GM12864 (cell line): ENCODE measurements around the gene MBD3L3.
"Not testable (repeated sequence)": the region's sequence is repeated elsewhere in the genome, so short reads cannot be mapped to it uniquely, and the experiment has no call there.

Experiments used
- DNase-seq: peaks from one replicate; pipeline ENCODE4 v3.0.0-alpha.2; 2011; ENCODE audit warnings: low read depth
- H3K4me3 ChIP-seq: 2 replicates; pipeline ENCODE4 v1.5.1; 2011; ENCODE audit warnings: mild to moderate bottlenecking, low read depth, low read length, control low read depth
- TF ChIP-seq, protein P1 (sequence below): IDR thresholded peaks from 2 replicates; pipeline ENCODE4 v1.5.1; 2011; ENCODE audit warnings: low read depth, mild to moderate bottlenecking, moderate library complexity, low read length, control low read depth, inconsistent platforms; ENCODE audit errors: missing control alignments

The MBD3L3 gene

DNA sequence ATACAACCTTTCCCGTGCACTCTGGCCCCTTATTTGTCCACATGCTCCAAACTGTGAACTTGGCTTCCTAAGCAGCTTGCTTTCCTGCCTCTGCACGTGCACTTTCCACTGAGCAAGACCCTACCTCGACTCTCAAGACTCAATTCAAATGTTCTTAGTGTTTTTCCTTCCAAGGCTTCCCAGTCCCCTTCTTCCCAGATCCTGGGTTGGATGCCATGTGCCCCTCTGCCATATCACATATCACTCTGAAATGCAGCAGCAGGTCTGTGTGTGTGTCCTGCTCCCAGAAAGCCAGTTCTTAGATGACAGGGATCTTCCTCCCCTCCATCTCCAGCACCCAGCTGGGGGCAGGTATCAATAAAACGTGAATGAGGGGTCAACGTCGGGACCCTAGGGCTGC is 14.1 kb upstream of the MBD3L3 start:
- H3K4me3 ChIP-seq: no peak overlapping the region
- TF ChIP-seq, protein P1, sequence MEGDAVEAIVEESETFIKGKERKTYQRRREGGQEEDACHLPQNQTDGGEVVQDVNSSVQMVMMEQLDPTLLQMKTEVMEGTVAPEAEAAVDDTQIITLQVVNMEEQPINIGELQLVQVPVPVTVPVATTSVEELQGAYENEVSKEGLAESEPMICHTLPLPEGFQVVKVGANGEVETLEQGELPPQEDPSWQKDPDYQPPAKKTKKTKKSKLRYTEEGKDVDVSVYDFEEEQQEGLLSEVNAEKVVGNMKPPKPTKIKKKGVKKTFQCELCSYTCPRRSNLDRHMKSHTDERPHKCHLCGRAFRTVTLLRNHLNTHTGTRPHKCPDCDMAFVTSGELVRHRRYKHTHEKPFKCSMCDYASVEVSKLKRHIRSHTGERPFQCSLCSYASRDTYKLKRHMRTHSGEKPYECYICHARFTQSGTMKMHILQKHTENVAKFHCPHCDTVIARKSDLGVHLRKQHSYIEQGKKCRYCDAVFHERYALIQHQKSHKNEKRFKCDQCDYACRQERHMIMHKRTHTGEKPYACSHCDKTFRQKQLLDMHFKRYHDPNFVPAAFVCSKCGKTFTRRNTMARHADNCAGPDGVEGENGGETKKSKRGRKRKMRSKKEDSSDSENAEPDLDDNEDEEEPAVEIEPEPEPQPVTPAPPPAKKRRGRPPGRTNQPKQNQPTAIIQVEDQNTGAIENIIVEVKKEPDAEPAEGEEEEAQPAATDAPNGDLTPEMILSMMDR: no peak
- no peak for DNase-seq

DNA sequence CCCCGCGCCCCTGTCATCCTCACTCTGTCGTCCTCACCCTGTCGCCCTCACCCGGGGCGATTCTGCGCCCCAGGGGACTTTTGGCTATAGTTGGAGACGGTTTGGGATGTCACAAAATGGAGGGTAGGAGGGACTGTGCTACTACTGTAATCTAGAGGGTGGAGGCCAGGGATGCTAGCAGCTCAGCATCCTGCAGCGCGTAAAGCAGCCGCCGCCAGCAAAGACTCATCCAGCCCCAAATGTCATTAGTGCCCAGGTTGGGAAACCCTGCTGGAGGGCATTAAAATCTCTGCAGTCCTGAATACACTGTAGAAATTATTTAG is 11.4 kb upstream of the MBD3L3 start:
- TF ChIP-seq, protein P1: no peak
- DNase-seq: no peak
- H3K4me3 ChIP-seq: peak overlapping the region; percentile 100

DNA sequence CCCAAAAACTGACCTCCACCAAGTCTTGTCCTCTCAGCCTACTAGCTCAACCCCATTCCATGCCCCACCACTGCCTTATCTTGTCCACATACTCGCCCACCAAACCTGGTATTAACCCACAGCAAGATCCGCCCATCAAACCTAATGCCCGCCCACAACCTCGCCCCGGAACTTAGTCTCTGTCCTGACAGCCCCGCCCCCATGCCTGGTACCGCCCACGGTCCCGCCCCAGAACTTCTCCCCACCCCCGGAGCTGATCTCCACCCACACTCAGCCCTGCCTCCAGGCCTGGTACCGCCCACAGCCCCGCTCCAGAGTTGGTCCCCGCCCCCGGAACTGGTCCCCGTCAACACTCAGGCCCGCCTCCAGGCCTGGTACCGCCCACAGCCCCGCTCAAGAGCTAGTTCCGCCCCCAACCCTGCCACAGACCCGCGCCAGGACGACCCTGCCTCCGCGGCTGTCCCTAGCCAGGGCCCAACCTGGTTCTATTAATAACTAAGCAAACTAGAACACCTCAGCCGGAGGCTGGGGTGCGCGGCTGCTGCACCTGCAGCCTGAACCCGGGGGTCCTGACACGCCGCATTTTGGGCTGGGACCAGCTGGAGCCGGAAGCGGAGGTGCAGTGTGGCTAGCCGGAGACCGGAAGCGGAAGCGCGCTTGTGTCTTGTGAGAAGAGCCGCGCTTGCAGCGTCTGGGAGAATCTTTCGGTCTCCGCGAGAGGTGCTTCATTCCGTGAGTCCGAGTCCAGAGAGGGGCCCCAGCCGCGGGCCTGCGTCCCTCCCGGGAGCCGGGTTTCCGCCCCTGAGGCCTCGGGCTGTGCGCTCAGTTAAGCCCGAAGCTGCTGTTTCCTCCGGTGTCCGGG is 10.8 kb upstream of the MBD3L3 start, which contains the start of gene ZNF557:
ZNF557 (plus strand) TSS at position 662 of the 862 bp plus-strand sequence. CDS start 5,372 bp downstream, outside the sequence.
- H3K4me3 ChIP-seq: peak within 1 kb of the TSS; percentile 100
- TF ChIP-seq, protein P1: no peak
- peak; percentile 94 for DNase-seq

DNA sequence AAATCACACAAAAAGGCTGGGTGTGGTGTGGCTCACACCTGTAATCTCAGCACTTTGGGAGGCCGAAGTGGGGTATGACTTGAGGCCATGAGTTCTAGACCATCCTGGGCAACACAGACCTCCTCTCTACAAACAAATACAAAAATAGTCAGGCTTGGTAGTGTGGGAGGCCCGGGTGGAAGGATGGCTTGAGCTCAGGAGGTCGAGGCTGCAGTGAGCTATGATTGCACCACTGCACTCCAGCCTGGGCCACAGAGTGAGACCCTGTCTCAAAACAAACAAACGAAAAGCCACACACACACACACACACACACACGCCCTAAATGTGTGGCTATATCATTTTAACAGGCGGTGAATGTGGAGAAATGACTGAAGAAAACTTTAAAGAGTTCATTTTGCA is 10.1 kb upstream of the MBD3L3 start:
- no peak for DNase-seq
- TF ChIP-seq, protein P1: no peak
- peak overlapping the region; percentile 45 for H3K4me3 ChIP-seq

DNA sequence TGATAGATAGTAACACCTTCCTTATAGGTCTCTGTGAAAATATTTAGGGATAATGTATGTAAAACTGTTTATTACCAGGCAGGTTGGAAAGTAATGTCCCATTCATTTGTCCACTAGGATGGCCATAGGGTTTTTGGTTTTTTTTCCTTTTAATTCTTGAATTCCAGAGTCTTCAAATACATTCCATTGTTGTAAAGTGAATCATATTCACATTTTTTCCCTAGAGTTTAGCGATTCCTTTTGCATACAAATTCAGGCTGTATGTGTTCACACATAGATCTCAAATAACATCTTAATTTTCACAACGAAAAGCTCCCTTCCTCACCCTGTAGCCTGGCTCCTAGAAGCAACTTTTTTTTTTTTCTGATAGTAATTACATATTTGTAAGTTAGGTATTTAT is 9.2 kb upstream of the MBD3L3 start:
- H3K4me3 ChIP-seq: no peak overlapping the region
- DNase-seq: no peak
- TF ChIP-seq, protein P1: no peak

DNA sequence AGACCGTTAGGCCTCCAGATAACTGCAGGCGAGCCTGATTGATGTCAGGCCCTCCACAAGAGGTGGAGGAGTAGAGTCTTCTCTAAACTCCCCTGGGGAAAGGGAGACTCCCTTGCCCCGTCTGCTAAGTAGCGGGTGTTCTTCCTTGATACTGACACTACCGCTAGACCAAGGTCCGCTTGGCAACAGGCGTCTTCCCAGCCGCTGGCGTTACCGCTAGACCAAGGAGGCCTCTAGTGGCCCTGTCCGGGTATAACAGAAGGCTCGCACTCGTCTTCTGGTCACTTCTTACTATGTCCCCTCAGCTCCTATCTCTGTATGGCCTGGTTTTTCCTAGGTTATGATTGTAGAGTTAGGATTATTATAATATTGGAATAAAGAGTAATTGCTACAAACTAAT is 8.6 kb upstream of the MBD3L3 start:
- not testable (repeated sequence) for H3K4me3 ChIP-seq, DNase-seq

DNA sequence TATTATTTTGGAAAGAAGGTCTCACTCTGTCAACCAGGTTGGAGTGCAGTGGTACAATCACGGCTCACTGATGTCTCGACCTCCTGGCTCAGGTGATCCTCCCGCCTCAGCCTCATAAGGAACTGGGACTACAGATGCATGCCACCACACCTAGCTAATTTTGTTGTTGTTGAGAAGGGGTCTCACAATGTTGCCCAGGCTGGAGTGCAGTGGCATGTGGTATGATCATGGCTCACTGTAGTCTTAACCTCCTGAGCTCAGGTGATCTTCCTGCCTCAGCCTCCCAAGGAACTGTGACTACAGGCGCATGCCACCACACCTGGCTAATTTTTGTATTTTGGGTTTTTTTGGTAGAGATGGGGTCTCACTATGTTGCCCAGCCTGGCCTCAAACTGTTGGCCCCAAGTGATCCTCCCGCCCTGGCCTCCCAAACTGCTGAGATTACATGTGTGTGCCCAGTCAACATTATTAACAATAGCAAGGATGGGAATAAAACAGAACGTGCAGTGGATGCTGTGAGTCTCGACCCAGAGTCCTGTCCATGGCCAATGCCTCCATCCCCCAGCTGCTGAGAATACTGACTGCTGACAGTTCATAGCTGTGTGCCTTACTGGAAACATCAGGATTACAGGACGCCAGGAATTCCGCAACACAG is 5.4 kb upstream of the MBD3L3 start:
- TF ChIP-seq, protein P1: no peak
- DNase-seq: no peak
- H3K4me3 ChIP-seq: no peak overlapping the region
